AG20443 (cell line): ENCODE data around the gene CACNA2D3.
"Not testable (repeated sequence)": the region's sequence is repeated elsewhere in the genome, so short reads cannot be mapped to it uniquely, and the experiment has no call there.

ENCODE experiments used
- DNase-seq: peaks from one replicate; pipeline ENCODE4 v3.0.0; 2012; ENCODE audit warnings: low spot score, mixed read lengths

The CACNA2D3 gene

DNA sequence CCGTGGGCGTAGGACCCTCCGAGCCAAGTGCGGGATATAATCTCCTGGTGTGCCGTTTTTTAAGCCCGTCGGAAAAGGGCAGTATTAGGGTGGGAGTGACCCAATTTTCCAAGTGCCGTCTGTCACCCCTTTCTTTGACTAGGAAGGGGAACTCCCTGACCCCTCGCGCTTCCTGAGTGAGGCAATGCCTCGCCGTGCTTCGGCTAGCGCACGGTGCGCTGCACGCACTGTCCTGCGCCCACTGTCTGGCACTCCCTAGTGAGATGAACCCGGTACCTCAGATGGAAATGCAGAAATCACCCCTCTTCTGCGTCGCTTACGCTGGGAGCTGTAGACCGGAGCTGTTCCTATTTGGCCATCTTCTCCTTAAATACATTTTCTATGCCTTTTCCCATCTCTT lies 342.2 kb downstream of the CACNA2D3 start:
- not testable (repeated sequence) for DNase-seq

- DNase-seq, result no peak
Measured at GRCh38 chr3:54476891-54477290, 354.5 kb downstream of the CACNA2D3 start.

DNA sequence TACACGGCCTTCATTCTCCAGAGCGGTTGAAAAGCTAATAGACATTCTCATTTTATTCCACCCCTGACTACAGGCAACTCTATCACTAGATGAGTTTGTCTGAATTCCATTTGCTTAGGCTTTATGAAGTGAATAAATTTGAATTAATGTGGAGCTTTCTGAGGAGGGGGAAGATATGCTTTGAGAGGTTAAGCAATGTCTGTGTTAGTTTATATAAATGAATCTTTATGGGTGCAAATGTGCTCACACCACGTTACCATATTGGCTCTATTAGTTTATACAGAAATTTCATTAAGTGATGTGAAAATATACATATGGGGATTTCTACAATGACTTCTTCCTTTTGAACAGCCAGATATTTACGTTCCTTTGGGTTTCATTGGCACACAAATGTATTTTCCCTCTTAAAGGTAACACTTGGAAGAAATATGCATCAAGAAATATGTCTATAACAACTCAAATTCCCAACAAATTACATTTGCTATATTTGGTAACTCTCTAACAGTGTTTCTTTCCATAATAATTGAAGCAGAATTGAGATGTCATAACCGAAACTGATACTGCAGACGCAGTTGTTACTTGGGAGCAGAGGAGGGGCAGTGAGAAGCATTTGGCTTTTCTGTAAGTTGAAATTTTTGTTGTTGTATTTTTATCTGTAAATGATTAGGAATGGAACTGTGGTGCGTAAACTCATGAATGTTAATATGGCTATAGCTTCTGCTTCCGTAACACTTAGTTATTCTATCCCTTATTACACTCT lies 359.4 kb downstream of the CACNA2D3 start:
- no peak for DNase-seq

GRCh38 chr3:54484334-54484733 lies 362.0 kb downstream of the CACNA2D3 start:
- no peak for DNase-seq

- no peak for DNase-seq
Measured at GRCh38 chr3:54486317-54486716, 364.0 kb downstream of the CACNA2D3 start.

DNA sequence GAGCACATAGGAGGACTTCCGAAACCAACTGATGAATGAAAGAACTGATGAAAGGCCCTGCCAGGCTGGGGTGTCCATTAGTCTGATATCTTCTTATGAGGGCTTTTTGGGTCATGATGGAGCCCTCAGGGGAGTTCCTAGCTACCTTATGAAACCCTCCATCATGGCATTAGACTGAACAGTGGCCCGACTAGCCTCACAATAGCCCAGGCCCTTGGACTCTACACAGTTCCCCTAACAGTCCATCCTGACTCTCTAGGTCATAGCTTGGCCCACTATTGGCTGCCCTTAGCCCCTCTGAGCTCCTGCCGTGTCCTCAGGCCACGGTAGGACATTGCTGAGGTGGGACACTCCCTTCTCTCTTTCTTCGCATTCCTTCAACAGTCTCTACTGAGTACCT lies 365.9 kb downstream of the CACNA2D3 start:
- no peak for DNase-seq

- no peak for DNase-seq
Measured at GRCh38 chr3:54494209-54494608, 371.9 kb downstream of the CACNA2D3 start.

GRCh38 chr3:54506603-54507002 lies 384.3 kb downstream of the CACNA2D3 start:
- no peak for DNase-seq

DNA sequence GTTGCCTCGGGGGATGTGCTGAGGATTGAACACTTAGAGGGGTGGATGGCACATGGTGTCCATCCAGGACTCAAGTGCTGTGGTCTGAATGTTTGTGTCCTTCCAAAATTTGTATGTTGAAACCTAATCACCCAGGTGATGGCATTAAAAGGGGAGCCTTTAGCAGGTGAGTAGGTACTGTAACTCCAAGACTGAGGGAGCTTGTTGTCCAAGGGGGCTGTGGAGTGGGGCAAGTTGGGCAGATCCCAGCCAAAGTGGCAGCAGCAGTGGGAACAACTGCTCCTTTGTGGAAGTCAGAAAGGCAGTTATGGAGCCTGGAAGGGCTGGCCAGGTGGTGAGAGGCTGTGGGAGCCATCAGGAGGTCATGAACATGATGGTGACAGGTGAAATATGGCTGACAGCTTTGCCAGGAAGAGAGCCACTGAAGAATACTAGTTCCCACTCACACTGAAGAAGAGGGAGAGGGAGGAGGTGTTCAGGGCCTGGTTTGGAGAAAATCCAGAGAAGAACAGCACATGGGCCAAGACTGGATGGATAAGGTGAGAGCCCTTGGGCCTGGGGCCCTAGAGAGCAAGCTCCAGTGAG lies 385.6 kb downstream of the CACNA2D3 start:
- DNase-seq, result no peak

- DNase-seq, result no peak
Measured at GRCh38 chr3:54510506-54510905, 388.2 kb downstream of the CACNA2D3 start.

- no peak for DNase-seq
Measured at GRCh38 chr3:54511766-54512365, 389.5 kb downstream of the CACNA2D3 start.

- no peak for DNase-seq
Measured at GRCh38 chr3:54514006-54514405, 391.7 kb downstream of the CACNA2D3 start.

DNA sequence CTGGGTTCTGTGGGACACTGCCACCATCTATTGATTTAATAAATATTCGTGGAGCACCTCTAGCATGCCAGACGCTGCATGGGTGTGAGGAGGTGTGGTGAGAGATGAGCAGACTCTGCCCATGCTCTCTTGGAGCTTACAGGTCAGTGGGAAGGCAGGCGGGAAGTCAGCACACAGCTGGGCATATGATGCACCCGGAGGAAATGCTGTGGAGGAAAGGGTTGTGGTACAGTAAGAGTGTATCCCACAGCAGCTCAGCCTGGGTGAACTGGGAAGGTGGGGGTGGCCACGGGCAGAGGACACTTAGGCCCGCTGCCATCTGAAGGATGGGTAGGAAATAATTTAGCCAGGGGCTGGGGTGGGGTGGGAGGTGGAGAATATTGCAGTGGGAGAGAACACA lies 392.1 kb downstream of the CACNA2D3 start:
- DNase-seq, result no peak

DNA sequence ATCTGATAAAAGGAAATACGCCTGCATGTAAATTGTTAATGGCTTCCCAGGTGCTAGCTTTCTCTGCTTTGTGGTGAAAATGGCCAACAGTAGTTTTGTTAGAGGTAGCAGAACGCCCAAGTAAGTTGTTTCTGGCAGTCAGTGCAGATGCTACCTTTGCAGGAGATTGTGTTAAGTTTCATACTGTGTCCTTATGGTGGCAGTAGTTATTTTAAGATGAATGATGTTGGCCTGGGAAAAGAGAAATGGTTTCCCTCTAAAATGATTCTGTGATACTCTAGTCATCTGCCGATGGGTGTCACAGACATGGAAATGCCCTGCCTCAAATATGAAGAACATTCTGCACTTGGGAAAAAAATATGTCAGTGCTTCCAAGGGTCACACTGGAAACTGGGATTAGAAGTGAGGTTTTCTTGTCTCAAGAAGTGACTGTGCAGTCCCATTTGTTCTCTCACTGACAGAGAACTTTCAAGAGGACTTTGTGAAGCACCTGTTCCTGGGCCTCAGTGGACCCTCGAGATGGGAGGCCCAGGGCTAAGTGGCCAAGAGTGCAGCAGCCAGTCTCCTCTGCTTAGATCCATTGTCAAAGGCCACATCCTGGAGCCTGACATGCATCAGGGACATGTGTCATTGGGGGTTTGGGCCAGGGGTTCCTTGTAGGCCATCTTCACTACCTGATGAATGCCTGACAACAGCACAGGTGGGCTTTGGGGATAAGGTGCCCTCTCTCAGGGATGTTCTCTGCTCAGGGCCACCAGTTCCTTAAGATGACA lies 393.3 kb downstream of the CACNA2D3 start:
- no peak for DNase-seq

DNA sequence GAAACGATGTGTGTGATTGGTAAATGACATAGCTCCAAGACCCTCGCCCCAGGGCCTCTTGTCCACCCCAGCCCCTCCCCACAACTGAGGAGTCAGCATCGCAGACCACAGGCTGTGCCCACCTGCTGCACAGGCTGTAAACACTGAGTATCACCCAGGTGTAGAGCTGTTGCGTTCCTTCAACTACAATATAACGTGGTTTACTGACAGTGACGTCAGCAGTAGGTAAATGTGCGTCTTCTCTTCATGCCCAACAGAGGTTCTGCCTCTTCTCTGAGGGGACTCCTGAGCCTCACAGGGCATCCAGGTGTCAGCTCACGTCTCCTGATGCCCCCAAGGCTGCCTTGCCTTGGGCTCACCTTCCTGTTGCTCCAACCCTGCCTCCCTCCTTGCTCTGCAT lies 395.1 kb downstream of the CACNA2D3 start:
- no peak for DNase-seq

GRCh38 chr3:54518011-54518675 lies 395.8 kb downstream of the CACNA2D3 start:
- DNase-seq, result no peak

- no peak for DNase-seq
Measured at GRCh38 chr3:54519493-54519892, 397.1 kb downstream of the CACNA2D3 start.

GRCh38 chr3:54520060-54520459 lies 397.7 kb downstream of the CACNA2D3 start:
- no peak for DNase-seq

GRCh38 chr3:54527521-54527920 lies 405.2 kb downstream of the CACNA2D3 start:
- DNase-seq, result no peak

GRCh38 chr3:54527953-54528352 lies 405.6 kb downstream of the CACNA2D3 start:
- peak; percentile 21 for DNase-seq

- no peak for DNase-seq
Measured at GRCh38 chr3:54528668-54529067, 406.3 kb downstream of the CACNA2D3 start.

GRCh38 chr3:54530091-54530490 lies 407.7 kb downstream of the CACNA2D3 start:
- no peak for DNase-seq
